HEK293 (cell line): ENCODE results near the gene PLEKHA6.

Source experiments
- CTCF ChIA-PET: fragments of 350-600 bp; formaldehyde crosslinking; extraction: SDS; loops from one replicate; lab custom pipeline; 2021; ENCODE audit warnings: antibody characterized with exemption; lab: Yijun Ruan, JAX
- POLR2A ChIA-PET: fragments of 300-600 bp; formaldehyde crosslinking; extraction: SDS; loops from one replicate; lab custom pipeline; 2020; ENCODE audit warnings: antibody characterized with exemption, inconsistent platforms; lab: Yijun Ruan, JAX
- H3K27ac ChIP-seq: fragments of 200-500 bp; sonication (Bioruptor generic); 2 replicates; pipeline ENCODE4 v1.5.1; 2014; ENCODE audit warnings: low read depth, low read length, control low read depth, inconsistent platforms; ENCODE audit errors: extremely low read depth
- H3K36me3 ChIP-seq, 2 experiments: fragments of 200-500 bp in 1 of 2; sonication (Bioruptor generic) in 1 of 2; 1 replicate in 1 of 2; 2 replicates in 1 of 2; pipeline ENCODE4 v1.5.1; 2014 to 2017; ENCODE audit warnings: inconsistent platforms in 2 of 2, low read length in 2 of 2; ENCODE audit not compliant: control insufficient read depth in 2 of 2, insufficient read depth in 1 of 2
- H3K4me1 ChIP-seq: fragments of 200-500 bp; sonication (Bioruptor generic); 2 replicates; pipeline ENCODE4 v1.5.1; 2014; ENCODE audit warnings: mild to moderate bottlenecking, low read length, inconsistent platforms; ENCODE audit not compliant: control insufficient read depth, insufficient read depth
- H3K4me3 ChIP-seq: 2 replicates; pipeline ENCODE4 v1.5.1; 2011; ENCODE audit warnings: low read depth, mild to moderate bottlenecking, control low read depth, low read length, moderate library complexity
- H3K9me3 ChIP-seq: fragments of 200-500 bp; sonication (Bioruptor generic); 2 replicates; pipeline ENCODE4 v1.5.1; 2014; ENCODE audit warnings: low read depth, low read length, inconsistent platforms; ENCODE audit not compliant: control insufficient read depth, insufficient read depth
- FEZF1 ChIP-seq: fragments of 450-650 bp; formaldehyde crosslinking; IDR thresholded peaks from 2 replicates; pipeline ENCODE4 v1.5.1; 2016; ENCODE audit warnings: missing biosample characterization, missing genetic modification characterization
- GLI4 ChIP-seq: fragments of 450-650 bp; formaldehyde crosslinking; IDR thresholded peaks from 2 replicates; pipeline ENCODE4 v1.5.1; 2016; ENCODE audit warnings: missing biosample characterization, missing genetic modification characterization
- KLF10 ChIP-seq: fragments of 450-650 bp; IDR thresholded peaks from 2 replicates; pipeline ENCODE4 v1.5.1; 2018; ENCODE audit warnings: missing biosample characterization, mild to moderate bottlenecking, missing genetic modification characterization
- KLF8 ChIP-seq: fragments of 450-650 bp; formaldehyde crosslinking; IDR thresholded peaks from 2 replicates; pipeline ENCODE4 v1.5.1; 2016; ENCODE audit warnings: missing biosample characterization, missing genetic modification characterization
- SALL2 ChIP-seq: fragments of 450-650 bp; formaldehyde crosslinking; IDR thresholded peaks from 2 replicates; pipeline ENCODE4 v1.5.0; 2017; ENCODE audit warnings: missing biosample characterization, mild to moderate bottlenecking, missing genetic modification characterization, borderline replicate concordance
- SETDB1 ChIP-seq: IDR thresholded peaks from one replicate; pipeline ENCODE4 v1.6.1; 2017; ENCODE audit warnings: mild to moderate bottlenecking, low read length, moderate library complexity, mixed read lengths; ENCODE audit not compliant: insufficient read length
- SP2 ChIP-seq: fragments of 450-650 bp; formaldehyde crosslinking; IDR thresholded peaks from 2 replicates; pipeline ENCODE4 v1.5.1; 2016; ENCODE audit warnings: missing biosample characterization, missing genetic modification characterization
- ZBTB1 ChIP-seq: fragments of 450-650 bp; formaldehyde crosslinking; IDR thresholded peaks from 2 replicates; pipeline ENCODE4 v1.5.1; 2016; ENCODE audit warnings: missing biosample characterization, missing genetic modification characterization
- ZBTB7A ChIP-seq: fragments of 450-650 bp; formaldehyde crosslinking; IDR thresholded peaks from 2 replicates; pipeline ENCODE4 v1.5.1; 2016; ENCODE audit warnings: low read depth, missing biosample characterization, missing genetic modification characterization
- ZBTB8A ChIP-seq: fragments of 450-650 bp; formaldehyde crosslinking; IDR thresholded peaks from 2 replicates; pipeline ENCODE4 v1.5.1; 2016; ENCODE audit warnings: missing biosample characterization, missing genetic modification characterization
- ZFP3 ChIP-seq: fragments of 450-650 bp; formaldehyde crosslinking; IDR thresholded peaks from 2 replicates; pipeline ENCODE4 v1.5.1; 2016; ENCODE audit warnings: low read depth, missing biosample characterization, missing genetic modification characterization
- ZNF114 ChIP-seq: fragments of 450-650 bp; formaldehyde crosslinking; IDR thresholded peaks from 2 replicates; pipeline ENCODE4 v1.5.0; 2017; ENCODE audit warnings: missing biosample characterization, missing genetic modification characterization
- ZNF133 ChIP-seq: fragments of 450-650 bp; formaldehyde crosslinking; IDR thresholded peaks from 2 replicates; pipeline ENCODE4 v1.5.1; 2016; ENCODE audit warnings: missing biosample characterization, missing genetic modification characterization
- ZNF16 ChIP-seq: fragments of 450-650 bp; formaldehyde crosslinking; IDR thresholded peaks from 2 replicates; pipeline ENCODE4 v1.5.1; 2016; ENCODE audit warnings: low read depth, missing biosample characterization, missing genetic modification characterization
- ZNF223 ChIP-seq: fragments of 450-650 bp; formaldehyde crosslinking; IDR thresholded peaks from 2 replicates; pipeline ENCODE4 v1.5.1; 2016; ENCODE audit warnings: missing biosample characterization, missing genetic modification characterization
- ZNF280D ChIP-seq: fragments of 450-650 bp; formaldehyde crosslinking; IDR thresholded peaks from 2 replicates; pipeline ENCODE4 v1.5.1; 2016; ENCODE audit warnings: missing biosample characterization, missing genetic modification characterization
- ZNF350 ChIP-seq: fragments of 450-650 bp; formaldehyde crosslinking; IDR thresholded peaks from 2 replicates; pipeline ENCODE4 v1.5.0; 2017; ENCODE audit warnings: missing biosample characterization, mild to moderate bottlenecking, missing genetic modification characterization
- ZNF416 ChIP-seq: fragments of 450-650 bp; formaldehyde crosslinking; IDR thresholded peaks from 2 replicates; pipeline ENCODE4 v1.5.1; 2016; ENCODE audit warnings: missing biosample characterization, missing genetic modification characterization
- ZNF48 ChIP-seq: fragments of 450-650 bp; formaldehyde crosslinking; IDR thresholded peaks from 2 replicates; pipeline ENCODE4 v1.5.1; 2016; ENCODE audit warnings: missing biosample characterization, missing genetic modification characterization
- ZNF645 ChIP-seq: fragments of 450-650 bp; formaldehyde crosslinking; IDR thresholded peaks from 2 replicates; pipeline ENCODE4; 2016; ENCODE audit warnings: missing biosample characterization, missing genetic modification characterization
- ZNF747 ChIP-seq: fragments of 450-650 bp; formaldehyde crosslinking; IDR thresholded peaks from 2 replicates; pipeline ENCODE4 v1.5.1; 2016; ENCODE audit warnings: missing biosample characterization, missing genetic modification characterization
- ZNF843 ChIP-seq: fragments of 450-650 bp; formaldehyde crosslinking; IDR thresholded peaks from 2 replicates; pipeline ENCODE4 v1.5.1; 2016; ENCODE audit warnings: missing biosample characterization, missing genetic modification characterization
- ZXDB ChIP-seq: fragments of 450-650 bp; formaldehyde crosslinking; IDR thresholded peaks from 2 replicates; pipeline ENCODE4 v1.5.1; 2016; ENCODE audit warnings: missing biosample characterization, missing genetic modification characterization
- TF ChIP-seq, protein P1 (sequence below): fragments of 450-650 bp; formaldehyde crosslinking; conservative IDR thresholded peaks from 2 replicates; pipeline ENCODE4 v1.5.1; 2016; ENCODE audit warnings: low read depth, missing biosample characterization, missing genetic modification characterization
- TF ChIP-seq, protein P2 (sequence below): fragments of 450-650 bp; formaldehyde crosslinking; IDR thresholded peaks from 2 replicates; pipeline ENCODE4 v1.5.1; 2017; ENCODE audit warnings: missing biosample characterization, missing genetic modification characterization

PLEKHA6 gene

DNA sequence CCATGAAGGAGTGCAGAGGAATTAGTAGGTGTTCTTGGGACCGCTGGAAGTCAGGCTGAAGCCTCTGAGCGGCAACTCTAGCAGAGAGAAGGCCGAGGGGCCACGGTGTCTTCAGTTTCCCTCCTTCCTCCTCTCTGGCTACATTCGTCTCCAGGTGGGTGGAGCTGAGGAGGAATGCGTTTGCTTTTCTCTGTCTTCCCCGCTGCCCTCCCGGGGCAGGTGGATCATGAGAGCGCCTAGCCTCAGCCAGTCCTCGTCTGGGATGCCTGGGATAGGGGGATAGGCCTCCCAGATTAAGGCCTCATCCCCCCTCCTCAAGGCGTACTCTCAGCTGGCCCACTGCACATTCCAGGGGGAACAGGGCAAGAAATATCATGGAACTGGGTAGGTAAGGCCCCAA lies 138.5 kb downstream of the PLEKHA6 start:
- Histone ChIP-seq H3K4me3 (no peak overlapping the region), H3K9me3 (no peaks in the 10 kb centered on the region), H3K4me1 (no peaks in the 10 kb centered on the region), H3K36me3 (no peaks in the 10 kb centered on the region), H3K27ac (no peak overlapping the region)
- TF ChIP-seq GLI4 (tag by site-specific recombination) (no peak), SP2 (tag by site-specific recombination) (no peak), ZNF114 (tag by site-specific recombination) (no peak), ZBTB8A (no peak), SETDB1 (no peak), ZFP3 (tag by site-specific recombination) (no peak), ZNF350 (tag by site-specific recombination) (no peak), ZNF645 (tag by site-specific recombination) (no peak)
- POLR2A ChIA-PET = no interaction called here
- CTCF ChIA-PET = no interaction called here

- H3K9me3 ChIP-seq = no peaks in the 10 kb centered on the region
- POLR2A ChIA-PET = no interaction called here
- TF ChIP-seq ZNF16 (tag by site-specific recombination) (no peak), ZNF747 (tag by site-specific recombination) (no peak), ZNF48 (tag by site-specific recombination) (no peak), GLI4 (tag by site-specific recombination) (no peak), FEZF1 (tag by site-specific recombination) (no peak), ZNF133 (tag by site-specific recombination) (no peak), KLF8 (no peak), ZNF416 (tag by site-specific recombination) (no peak), ZXDB (no peak), ZBTB7A (tag by site-specific recombination) (no peak), ZNF843 (tag by site-specific recombination) (no peak), SP2 (tag by site-specific recombination) (no peak), ZNF223 (tag by site-specific recombination) (no peak), KLF10 (tag by site-specific recombination) (no peak), ZBTB1 (tag by site-specific recombination) (no peak), ZNF280D (tag by site-specific recombination) (no peak), SALL2 (no peak), SETDB1 (no peak)
- TF ChIP-seq, protein P1, sequence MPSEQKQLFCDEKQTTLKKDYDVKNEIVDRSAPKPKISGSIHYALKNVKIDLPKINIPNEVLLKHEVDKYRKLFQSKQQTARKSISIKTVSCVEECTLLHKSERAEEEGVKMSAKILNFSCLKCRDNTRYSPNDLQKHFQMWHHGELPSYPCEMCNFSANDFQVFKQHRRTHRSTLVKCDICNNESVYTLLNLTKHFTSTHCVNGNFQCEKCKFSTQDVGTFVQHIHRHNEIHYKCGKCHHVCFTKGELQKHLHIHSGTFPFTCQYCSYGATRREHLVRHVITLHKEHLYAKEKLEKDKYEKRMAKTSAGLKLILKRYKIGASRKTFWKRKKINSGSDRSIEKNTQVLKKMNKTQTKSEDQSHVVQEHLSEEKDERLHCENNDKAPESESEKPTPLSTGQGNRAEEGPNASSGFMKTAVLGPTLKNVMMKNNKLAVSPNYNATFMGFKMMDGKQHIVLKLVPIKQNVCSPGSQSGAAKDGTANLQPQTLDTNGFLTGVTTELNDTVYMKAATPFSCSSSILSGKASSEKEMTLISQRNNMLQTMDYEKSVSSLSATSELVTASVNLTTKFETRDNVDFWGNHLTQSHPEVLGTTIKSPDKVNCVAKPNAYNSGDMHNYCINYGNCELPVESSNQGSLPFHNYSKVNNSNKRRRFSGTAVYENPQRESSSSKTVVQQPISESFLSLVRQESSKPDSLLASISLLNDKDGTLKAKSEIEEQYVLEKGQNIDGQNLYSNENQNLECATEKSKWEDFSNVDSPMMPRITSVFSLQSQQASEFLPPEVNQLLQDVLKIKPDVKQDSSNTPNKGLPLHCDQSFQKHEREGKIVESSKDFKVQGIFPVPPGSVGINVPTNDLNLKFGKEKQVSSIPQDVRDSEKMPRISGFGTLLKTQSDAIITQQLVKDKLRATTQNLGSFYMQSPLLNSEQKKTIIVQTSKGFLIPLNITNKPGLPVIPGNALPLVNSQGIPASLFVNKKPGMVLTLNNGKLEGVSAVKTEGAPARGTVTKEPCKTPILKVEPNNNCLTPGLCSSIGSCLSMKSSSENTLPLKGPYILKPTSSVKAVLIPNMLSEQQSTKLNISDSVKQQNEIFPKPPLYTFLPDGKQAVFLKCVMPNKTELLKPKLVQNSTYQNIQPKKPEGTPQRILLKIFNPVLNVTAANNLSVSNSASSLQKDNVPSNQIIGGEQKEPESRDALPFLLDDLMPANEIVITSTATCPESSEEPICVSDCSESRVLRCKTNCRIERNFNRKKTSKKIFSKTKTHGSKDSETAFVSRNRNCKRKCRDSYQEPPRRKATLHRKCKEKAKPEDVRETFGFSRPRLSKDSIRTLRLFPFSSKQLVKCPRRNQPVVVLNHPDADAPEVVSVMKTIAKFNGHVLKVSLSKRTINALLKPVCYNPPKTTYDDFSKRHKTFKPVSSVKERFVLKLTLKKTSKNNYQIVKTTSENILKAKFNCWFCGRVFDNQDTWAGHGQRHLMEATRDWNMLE = no peak
- TF ChIP-seq, protein P2, sequence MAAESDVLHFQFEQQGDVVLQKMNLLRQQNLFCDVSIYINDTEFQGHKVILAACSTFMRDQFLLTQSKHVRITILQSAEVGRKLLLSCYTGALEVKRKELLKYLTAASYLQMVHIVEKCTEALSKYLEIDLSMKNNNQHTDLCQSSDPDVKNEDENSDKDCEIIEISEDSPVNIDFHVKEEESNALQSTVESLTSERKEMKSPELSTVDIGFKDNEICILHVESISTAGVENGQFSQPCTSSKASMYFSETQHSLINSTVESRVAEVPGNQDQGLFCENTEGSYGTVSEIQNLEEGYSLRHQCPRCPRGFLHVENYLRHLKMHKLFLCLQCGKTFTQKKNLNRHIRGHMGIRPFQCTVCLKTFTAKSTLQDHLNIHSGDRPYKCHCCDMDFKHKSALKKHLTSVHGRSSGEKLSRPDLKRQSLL = no peak
- CTCF ChIA-PET = interaction anchor here (0.9 to 1.0 kb wide), 3 partner anchors 13 to 144 kb away, joined by 4 to 6 read pairs (median 4); no protein-coding TSS in a partner anchor
- H3K4me3 ChIP-seq = no peak overlapping the region
- H3K4me1 ChIP-seq = no peaks in the 10 kb centered on the region
- H3K36me3 ChIP-seq = no peaks in the 10 kb centered on the region
- no peak overlapping the region for H3K27ac ChIP-seq
These were observed 139.6 kb downstream of the PLEKHA6 start for GRCh38 chr1:204219971-204220616.
